Brain microvascular endothelial cell (primary cell): ENCODE data around the gene SSTR5.

Experiments used
- DNase-seq: peaks from one replicate; pipeline ENCODE4 v3.0.0-alpha.2; 2020
- H3K27ac ChIP-seq: fragments of 250-450 bp; sonication (Bioruptor Pico); 2 replicates; pipeline ENCODE4 v1.5.1; 2020; ENCODE audit warnings: mild to moderate bottlenecking, moderate library complexity
- H3K27me3 ChIP-seq: fragments of 250-450 bp; sonication (Bioruptor Pico); replicated peaks from 2 replicates; pipeline ENCODE4 v1.5.1; 2020; ENCODE audit warnings: mild to moderate bottlenecking
- H3K36me3 ChIP-seq: fragments of 250-450 bp; sonication (Bioruptor Pico); replicated peaks from 2 replicates; pipeline ENCODE4 v1.5.1; 2020; ENCODE audit warnings: mild to moderate bottlenecking
- H3K4me3 ChIP-seq: 2 replicates; pipeline ENCODE4 v1.5.1; 2011; ENCODE audit warnings: low read depth, mild to moderate bottlenecking, control low read depth, low read length, moderate library complexity
- in situ Hi-C: cut with HindIII; loops from 2 replicates; pipeline ENCODE4 v1.10.0; 2017; ENCODE audit warnings: low sequenced_read_pairs, low pct_ligation_motif_present
- TF ChIP-seq, protein P1 (sequence below): IDR thresholded peaks from 2 replicates; pipeline ENCODE4 v1.5.1; 2011; ENCODE audit warnings: low read depth, mild to moderate bottlenecking, moderate library complexity, low read length, control low read depth, inconsistent platforms; ENCODE audit errors: missing control alignments

Gene SSTR5

DNA sequence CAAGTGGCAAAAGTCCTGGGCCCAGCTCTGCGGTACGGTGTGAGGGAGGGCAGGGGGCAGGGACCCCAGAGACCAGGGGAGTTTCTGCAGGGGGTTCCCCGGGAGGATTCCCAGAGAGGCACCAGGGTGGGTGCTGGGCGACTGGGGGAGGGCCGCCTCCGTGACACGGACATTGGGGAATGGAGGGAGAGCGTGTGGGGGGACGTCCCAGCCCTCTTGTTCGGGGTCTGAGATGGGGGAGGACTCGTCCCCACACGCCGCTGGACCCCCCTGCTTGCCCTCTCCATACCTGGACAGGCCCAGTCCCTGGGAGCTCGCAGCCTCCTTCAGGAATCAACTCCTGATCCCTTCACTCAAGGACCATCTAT is 49.8 kb downstream of the SSTR5 start:
- in situ Hi-C loops = no loop called here
- H3K36me3 ChIP-seq = no peaks in the 10 kb centered on the region
- TF ChIP-seq, protein P1, sequence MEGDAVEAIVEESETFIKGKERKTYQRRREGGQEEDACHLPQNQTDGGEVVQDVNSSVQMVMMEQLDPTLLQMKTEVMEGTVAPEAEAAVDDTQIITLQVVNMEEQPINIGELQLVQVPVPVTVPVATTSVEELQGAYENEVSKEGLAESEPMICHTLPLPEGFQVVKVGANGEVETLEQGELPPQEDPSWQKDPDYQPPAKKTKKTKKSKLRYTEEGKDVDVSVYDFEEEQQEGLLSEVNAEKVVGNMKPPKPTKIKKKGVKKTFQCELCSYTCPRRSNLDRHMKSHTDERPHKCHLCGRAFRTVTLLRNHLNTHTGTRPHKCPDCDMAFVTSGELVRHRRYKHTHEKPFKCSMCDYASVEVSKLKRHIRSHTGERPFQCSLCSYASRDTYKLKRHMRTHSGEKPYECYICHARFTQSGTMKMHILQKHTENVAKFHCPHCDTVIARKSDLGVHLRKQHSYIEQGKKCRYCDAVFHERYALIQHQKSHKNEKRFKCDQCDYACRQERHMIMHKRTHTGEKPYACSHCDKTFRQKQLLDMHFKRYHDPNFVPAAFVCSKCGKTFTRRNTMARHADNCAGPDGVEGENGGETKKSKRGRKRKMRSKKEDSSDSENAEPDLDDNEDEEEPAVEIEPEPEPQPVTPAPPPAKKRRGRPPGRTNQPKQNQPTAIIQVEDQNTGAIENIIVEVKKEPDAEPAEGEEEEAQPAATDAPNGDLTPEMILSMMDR = no peak
- H3K27ac ChIP-seq = no peak overlapping the region
- no peak overlapping the region for H3K4me3 ChIP-seq
- DNase-seq = no peak
- no peaks in the 10 kb centered on the region for H3K27me3 ChIP-seq

DNA sequence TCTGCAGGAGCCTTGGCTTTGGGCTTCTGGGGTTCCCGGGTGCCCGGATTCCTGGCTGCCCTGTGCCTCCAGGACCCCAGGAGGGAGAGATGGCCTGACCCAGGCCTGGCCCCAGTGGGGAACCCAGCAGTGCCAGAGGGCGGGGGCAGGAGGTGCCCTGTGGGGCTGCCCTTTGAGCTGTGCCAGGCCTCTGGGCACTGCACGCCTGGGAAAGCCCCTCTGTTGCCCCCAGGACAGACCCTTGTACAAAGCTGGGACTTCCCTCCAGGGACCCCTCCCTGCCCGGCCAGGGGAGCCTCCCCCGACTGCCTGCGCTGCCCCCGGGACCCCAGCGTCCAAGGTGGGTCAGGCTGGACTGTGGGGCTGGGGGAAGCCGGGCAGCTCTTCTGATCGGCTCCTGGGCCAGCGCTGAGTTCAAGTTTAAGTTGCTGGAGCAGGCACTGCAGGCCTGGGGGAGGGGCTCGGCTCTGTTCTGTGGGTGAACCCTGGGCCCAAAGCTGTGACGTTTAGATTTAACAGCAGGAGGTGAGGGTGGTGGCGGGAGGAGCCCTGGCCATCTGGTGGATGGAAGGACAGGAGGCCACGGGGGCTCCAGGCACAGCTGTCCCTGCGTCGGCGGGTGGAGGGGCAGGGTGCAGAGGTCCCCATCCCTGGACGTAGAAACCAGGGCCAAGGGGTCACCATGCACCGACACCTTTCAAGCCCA is 51.1 kb downstream of the SSTR5 start:
- no peaks in the 10 kb centered on the region for H3K27me3 ChIP-seq
- in situ Hi-C loops = no loop called here
- DNase-seq = no peak

DNA sequence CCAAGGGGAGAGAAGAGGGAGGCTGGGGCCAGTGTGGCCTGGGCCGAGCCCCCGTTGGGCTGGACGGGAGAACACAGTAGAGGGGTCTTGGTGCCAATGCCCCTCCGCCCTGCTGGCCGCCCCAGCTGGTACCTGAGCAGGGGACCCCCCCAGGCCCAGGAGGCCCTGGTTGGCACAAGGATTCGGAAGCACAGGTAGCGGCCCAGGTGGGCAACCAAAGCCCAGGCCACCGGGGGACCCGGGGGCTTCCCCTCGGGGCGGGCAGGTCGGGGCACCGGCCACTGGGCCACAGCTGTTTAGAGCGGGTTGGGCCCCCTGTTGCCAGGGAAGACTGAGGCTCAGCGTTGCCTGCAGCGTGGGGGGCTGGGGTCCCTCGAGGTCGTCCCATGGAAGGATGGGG is 51.7 kb downstream of the SSTR5 start:
- H3K27me3 ChIP-seq = no peaks in the 10 kb centered on the region
- no peak overlapping the region for H3K4me3 ChIP-seq
- H3K27ac ChIP-seq = no peak overlapping the region
- no peak for DNase-seq
- TF ChIP-seq, protein P1 = no peak
- in situ Hi-C loops = no loop called here
- H3K36me3 ChIP-seq = no peaks in the 10 kb centered on the region

More for the DNA sequence above, 51.1 kb downstream of the SSTR5 start:
- TF ChIP-seq, protein P1 = no peak
- no peaks in the 10 kb centered on the region for H3K36me3 ChIP-seq
- H3K27ac ChIP-seq = no peak overlapping the region
- no peak overlapping the region for H3K4me3 ChIP-seq

DNA sequence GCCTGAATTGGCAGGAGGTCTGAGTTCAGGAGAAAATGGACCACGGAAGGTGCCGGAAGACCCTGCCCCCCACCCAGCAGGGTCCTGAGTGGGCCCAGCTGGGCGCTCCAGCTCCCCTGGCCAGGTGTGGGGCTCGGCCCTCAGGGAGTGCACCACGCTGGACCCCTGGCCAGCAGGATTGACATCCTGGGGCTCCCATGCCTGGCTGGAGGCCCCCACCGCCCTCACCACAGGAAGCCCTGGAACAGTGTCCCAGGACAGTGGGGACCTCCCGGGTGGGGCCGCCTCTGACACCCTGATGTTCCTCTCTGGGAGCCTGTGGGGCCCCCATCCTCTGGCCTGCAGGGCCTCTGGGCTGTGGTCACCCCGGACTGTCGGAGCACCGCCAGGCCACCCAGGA is 52.2 kb downstream of the SSTR5 start:
- no peak overlapping the region for H3K27ac ChIP-seq
- no peak overlapping the region for H3K4me3 ChIP-seq
- H3K27me3 ChIP-seq = no peaks in the 10 kb centered on the region
- no peaks in the 10 kb centered on the region for H3K36me3 ChIP-seq
- TF ChIP-seq, protein P1 = no peak
- DNase-seq = no peak
- in situ Hi-C loops = no loop called here

DNA sequence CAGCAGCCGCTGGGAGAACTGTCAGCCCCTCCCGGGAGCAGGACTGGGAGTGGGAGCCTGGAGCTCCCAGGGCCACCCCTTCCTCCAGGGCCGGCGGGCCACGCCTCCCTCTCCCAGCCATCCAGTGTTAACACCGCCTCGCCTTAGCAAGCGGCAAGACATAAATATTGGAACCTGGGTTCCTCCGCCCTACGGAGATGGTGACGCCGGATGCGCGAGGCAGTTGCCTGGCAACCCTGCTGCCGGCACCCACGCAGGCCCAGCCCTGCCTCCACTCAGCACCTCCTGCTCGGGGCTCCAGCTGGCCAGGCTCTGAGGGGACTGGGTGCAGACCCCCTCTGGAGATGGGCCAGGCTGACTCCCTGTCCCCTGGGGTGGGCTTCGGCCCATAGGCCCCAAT is 52.9 kb downstream of the SSTR5 start:
- TF ChIP-seq, protein P1 = no peak
- peak; percentile 11 for DNase-seq
- Histone ChIP-seq H3K27me3 (no peaks in the 10 kb centered on the region), H3K36me3 (no peaks in the 10 kb centered on the region), H3K4me3 (no peak overlapping the region), H3K27ac (no peak overlapping the region)
- in situ Hi-C loops = no loop called here

DNA sequence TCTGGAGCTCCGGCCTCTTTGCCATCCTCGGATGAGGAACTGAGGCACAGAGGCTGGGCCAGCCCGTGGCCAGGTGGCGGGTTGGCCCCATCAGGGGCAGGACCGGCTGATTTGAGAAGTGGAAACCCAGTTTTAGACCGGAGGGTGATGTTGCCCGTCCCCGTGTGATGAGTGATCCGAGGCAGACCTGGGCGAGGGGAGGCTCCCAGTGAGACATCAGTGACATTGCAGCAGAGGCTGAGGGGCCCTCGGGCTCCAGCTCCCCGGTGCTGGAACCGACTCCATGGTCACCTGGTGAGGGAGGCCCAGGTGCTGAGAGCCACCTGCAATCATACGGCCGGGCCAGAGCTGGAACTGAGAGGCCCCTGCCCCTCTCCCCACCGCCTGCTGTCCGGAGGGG is 53.5 kb downstream of the SSTR5 start:
- Histone ChIP-seq H3K36me3 (no peaks in the 10 kb centered on the region), H3K27me3 (no peaks in the 10 kb centered on the region), H3K27ac (no peak overlapping the region), H3K4me3 (no peak overlapping the region)
- DNase-seq = no peak
- in situ Hi-C loops = no loop called here
- TF ChIP-seq, protein P1 = no peak
